A673 (cell line): ENCODE measurements around the gene DLX1. TPM values are rescaled to one million over a fixed set of nuclear protein-coding genes. Genes with fewer than 3 reads are reported as not detected.
A peak's percentile ranks its signal among the peaks of the same experiment; 100 is the strongest.

Source experiments
- BruUV-seq: library from RNA; stranded (reverse); fragments of 400-500 nt; replicated peaks from 2 replicates; lab custom pipeline; 2021; lab: Mats Ljungman, UMichigan
- CTCF ChIA-PET: fragments of 300-600 bp; sonication (Branson Sonifier 250); formaldehyde crosslinking; loops from one replicate; lab custom pipeline; 2022; ENCODE audit warnings: antibody characterized with exemption; lab: Charles Lee
- POLR2A ChIA-PET: fragments of 300-600 bp; sonication (Branson Sonifier 250); formaldehyde crosslinking; loops from one replicate; lab custom pipeline; 2022; ENCODE audit warnings: antibody characterized with exemption; ENCODE audit not compliant: low non-redundant PET; lab: Charles Lee
- DNase-seq: peaks from one replicate; pipeline ENCODE4 v3.0.0-alpha.2; 2015; ENCODE audit warnings: low spot score
- H3K27ac ChIP-seq: fragments of 200-600 bp; sonication (generic); 2 replicates; pipeline ENCODE4 v1.5.1; 2016; ENCODE audit warnings: mixed run types, low read depth, mild to moderate bottlenecking, mixed read lengths, antibody characterized with exemption, low read length; ENCODE audit not compliant: poor library complexity, severe bottlenecking
- H3K27me3 ChIP-seq: fragments of 200-600 bp; sonication (generic); replicated peaks from 2 replicates; pipeline ENCODE4 v1.6.1; 2017; ENCODE audit warnings: mixed run types, low read depth, mild to moderate bottlenecking, mixed read lengths, antibody characterized with exemption, low read length; ENCODE audit not compliant: insufficient read depth, poor library complexity
- H3K36me3 ChIP-seq: fragments of 200-600 bp; sonication (generic); 2 replicates; pipeline ENCODE4 v1.6.1; 2016; ENCODE audit warnings: mixed run types, mild to moderate bottlenecking, mixed read lengths, antibody characterized with exemption, low read length; ENCODE audit not compliant: insufficient read depth, poor library complexity, severe bottlenecking
- H3K4me1 ChIP-seq: fragments of 200-600 bp; sonication (generic); 2 replicates; pipeline ENCODE4 v1.6.1; 2017; ENCODE audit warnings: mixed run types, mild to moderate bottlenecking, mixed read lengths, antibody characterized with exemption, low read length; ENCODE audit not compliant: insufficient read depth, poor library complexity, severe bottlenecking
- H3K4me3 ChIP-seq: fragments of 200-600 bp; sonication (generic); 2 replicates; pipeline ENCODE4 v1.5.1; 2016; ENCODE audit warnings: low read depth, mixed run types, mild to moderate bottlenecking, mixed read lengths, low read length; ENCODE audit not compliant: poor library complexity, severe bottlenecking
- H3K9me3 ChIP-seq: fragments of 200-600 bp; sonication (generic); 2 replicates; pipeline ENCODE4 v1.6.1; 2016; ENCODE audit warnings: mixed run types, low read depth, mild to moderate bottlenecking, mixed read lengths, antibody characterized with exemption, low read length; ENCODE audit not compliant: poor library complexity, severe bottlenecking
- EZH2 ChIP-seq: fragments of 200-600 bp; sonication (generic); IDR thresholded peaks from 2 replicates; pipeline ENCODE4 v1.6.1; 2017; ENCODE audit warnings: borderline replicate concordance, low read depth, mild to moderate bottlenecking, mixed read lengths, antibody characterized with exemption, low read length; ENCODE audit not compliant: poor library complexity, severe bottlenecking
- intact Hi-C: fragments of 100-400 bp; cut with micrococcal nuclease; formaldehyde crosslinking; loops from one replicate; pipeline ENCODE4 v1.10.0; 2022; ENCODE audit not compliant: unreplicated experiment
- total RNA-seq: library from RNA; stranded (reverse); gene quantifications from 2 replicates; pipeline ENCODE4 v1.2.3, GENCODE V29; 2021
- TF ChIP-seq, protein P1 (sequence below): fragments of 300-800, 200-600 bp; sonication (generic); conservative IDR thresholded peaks from 2 replicates; pipeline ENCODE4 v1.5.1; 2017; ENCODE audit warnings: low read depth, mild to moderate bottlenecking, antibody characterized with exemption, low read length, moderate library complexity, mixed read lengths

Gene DLX1
- total RNA-seq, 1 experiment from 2014 or later: 33.2 TPM

GRCh38 chr2:172096626-172097547 lies 11.6 kb downstream of the DLX1 start:
- CTCF ChIA-PET: interaction anchor here (0.6 to 0.8 kb wide), 3 partner anchors 11 to 393 kb away, joined by 3 read pairs; partner anchors contain the start of gene DLX1
- H3K9me3 ChIP-seq: no peaks in the 10 kb centered on the region
- TF ChIP-seq, protein P1, sequence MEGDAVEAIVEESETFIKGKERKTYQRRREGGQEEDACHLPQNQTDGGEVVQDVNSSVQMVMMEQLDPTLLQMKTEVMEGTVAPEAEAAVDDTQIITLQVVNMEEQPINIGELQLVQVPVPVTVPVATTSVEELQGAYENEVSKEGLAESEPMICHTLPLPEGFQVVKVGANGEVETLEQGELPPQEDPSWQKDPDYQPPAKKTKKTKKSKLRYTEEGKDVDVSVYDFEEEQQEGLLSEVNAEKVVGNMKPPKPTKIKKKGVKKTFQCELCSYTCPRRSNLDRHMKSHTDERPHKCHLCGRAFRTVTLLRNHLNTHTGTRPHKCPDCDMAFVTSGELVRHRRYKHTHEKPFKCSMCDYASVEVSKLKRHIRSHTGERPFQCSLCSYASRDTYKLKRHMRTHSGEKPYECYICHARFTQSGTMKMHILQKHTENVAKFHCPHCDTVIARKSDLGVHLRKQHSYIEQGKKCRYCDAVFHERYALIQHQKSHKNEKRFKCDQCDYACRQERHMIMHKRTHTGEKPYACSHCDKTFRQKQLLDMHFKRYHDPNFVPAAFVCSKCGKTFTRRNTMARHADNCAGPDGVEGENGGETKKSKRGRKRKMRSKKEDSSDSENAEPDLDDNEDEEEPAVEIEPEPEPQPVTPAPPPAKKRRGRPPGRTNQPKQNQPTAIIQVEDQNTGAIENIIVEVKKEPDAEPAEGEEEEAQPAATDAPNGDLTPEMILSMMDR: no peak
- TF ChIP-seq EZH2: no peak
- peak overlapping the region; percentile 96 for H3K27ac ChIP-seq
- H3K4me3 ChIP-seq: peak overlapping the region; percentile 69
- peaks cover 66% of the 10 kb centered on the region for H3K4me1 ChIP-seq
- intact Hi-C loops: no loop called here
- POLR2A ChIA-PET: interaction anchor here (0.5 to 0.8 kb wide), 4 partner anchors 14 to 388 kb away, joined by 3 to 6 read pairs (median 4); no protein-coding TSS in a partner anchor
- H3K27me3 ChIP-seq: no peaks in the 10 kb centered on the region
- no TSS peak for BruUV-seq
- peak; percentile 89 for DNase-seq
- H3K36me3 ChIP-seq: no peaks in the 10 kb centered on the region

- peaks cover 58% of the 10 kb centered on the region for H3K4me1 ChIP-seq
- POLR2A ChIA-PET: interaction anchor here (0.5 kb wide), 1 partner anchor 15 kb away, joined by 3 read pairs; no protein-coding TSS in a partner anchor
- H3K4me3 ChIP-seq: peak overlapping the region; percentile 69
- TSS peak; percentile 64 for BruUV-seq
- no peaks in the 10 kb centered on the region for H3K27me3 ChIP-seq
- CTCF ChIA-PET: no interaction called here
- intact Hi-C loops: no loop called here
- TF ChIP-seq, protein P1: no peak
- TF ChIP-seq EZH2: no peak
- no peaks in the 10 kb centered on the region for H3K36me3 ChIP-seq
- DNase-seq: peak; percentile 62
- H3K27ac ChIP-seq: peak overlapping the region; percentile 96
- no peaks in the 10 kb centered on the region for H3K9me3 ChIP-seq
Observed at GRCh38 chr2:172097557-172098131, 12.3 kb downstream of the DLX1 start.

GRCh38 chr2:172098287-172098649 lies 13.0 kb downstream of the DLX1 start:
- Histone ChIP-seq H3K36me3 (no peaks in the 10 kb centered on the region), H3K27ac (peak overlapping the region; percentile 96), H3K27me3 (no peaks in the 10 kb centered on the region), H3K4me3 (peak overlapping the region; percentile 81), H3K9me3 (no peaks in the 10 kb centered on the region), H3K4me1 (peaks cover 52% of the 10 kb centered on the region)
- ChIA-PET CTCF (no interaction called here), POLR2A (interaction anchor here (0.5 kb wide), 1 partner anchor 16 kb away, joined by 3 read pairs; no protein-coding TSS in a partner anchor)
- TF ChIP-seq, protein P1: no peak
- no peak for TF ChIP-seq EZH2
- DNase-seq: peak; percentile 40
- BruUV-seq: no TSS peak
- intact Hi-C loops: no loop called here
